Activated CD4-positive, alpha-beta T cell treated with anti-CD3 and anti-CD28 coated beads for 4 hours (primary cell): ENCODE results near the gene HEY2.
"Not testable (repeated sequence)": the region's sequence is repeated elsewhere in the genome, so short reads cannot be mapped to it uniquely, and the experiment has no call there.

Source experiments
- DNase-seq, 2 donors: peaks; one replicate each; pipeline ENCODE4 v3.0.0-alpha.2; 2020

The HEY2 gene

DNA sequence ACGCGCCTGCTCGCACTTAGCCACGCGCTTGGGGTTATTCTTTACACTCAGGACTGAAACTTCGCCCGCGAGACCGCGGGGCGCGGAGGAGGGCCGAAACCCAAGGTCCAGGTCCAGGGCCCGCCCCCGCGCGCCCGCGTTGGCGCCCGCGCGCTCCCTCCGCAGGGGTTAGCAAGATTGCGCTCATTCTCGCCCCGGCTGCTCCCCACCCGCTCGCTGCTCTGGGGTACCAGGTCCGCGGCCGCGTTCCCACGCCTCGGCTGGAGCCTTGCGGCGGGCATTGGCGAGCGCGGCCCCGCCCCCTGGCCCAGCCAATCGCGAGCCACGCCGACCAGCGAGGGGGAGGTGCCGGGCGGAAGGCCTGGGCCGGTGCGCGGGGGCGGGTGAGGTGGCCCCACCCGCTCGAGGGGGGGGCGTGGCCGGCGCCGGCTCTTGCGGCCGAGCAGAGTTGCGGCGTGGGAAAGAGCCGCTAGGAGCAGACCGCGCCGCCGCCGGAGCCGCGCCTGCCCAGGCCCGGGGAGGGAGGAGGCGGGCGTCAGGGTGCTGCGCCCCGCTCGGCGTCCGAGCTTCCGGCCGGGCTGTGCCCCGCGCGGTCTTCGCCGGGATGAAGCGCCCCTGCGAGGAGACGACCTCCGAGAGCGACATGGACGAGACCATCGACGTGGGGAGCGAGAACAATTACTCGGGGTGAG lies at the start of gene HEY2:
Gene HEY2, plus strand, starts transcription at position 460 of the 692 bp plus-strand sequence. Its CDS starts 145 bp downstream, at position 605.
- DNase-seq, result peak; percentile 78 to 84

DNA sequence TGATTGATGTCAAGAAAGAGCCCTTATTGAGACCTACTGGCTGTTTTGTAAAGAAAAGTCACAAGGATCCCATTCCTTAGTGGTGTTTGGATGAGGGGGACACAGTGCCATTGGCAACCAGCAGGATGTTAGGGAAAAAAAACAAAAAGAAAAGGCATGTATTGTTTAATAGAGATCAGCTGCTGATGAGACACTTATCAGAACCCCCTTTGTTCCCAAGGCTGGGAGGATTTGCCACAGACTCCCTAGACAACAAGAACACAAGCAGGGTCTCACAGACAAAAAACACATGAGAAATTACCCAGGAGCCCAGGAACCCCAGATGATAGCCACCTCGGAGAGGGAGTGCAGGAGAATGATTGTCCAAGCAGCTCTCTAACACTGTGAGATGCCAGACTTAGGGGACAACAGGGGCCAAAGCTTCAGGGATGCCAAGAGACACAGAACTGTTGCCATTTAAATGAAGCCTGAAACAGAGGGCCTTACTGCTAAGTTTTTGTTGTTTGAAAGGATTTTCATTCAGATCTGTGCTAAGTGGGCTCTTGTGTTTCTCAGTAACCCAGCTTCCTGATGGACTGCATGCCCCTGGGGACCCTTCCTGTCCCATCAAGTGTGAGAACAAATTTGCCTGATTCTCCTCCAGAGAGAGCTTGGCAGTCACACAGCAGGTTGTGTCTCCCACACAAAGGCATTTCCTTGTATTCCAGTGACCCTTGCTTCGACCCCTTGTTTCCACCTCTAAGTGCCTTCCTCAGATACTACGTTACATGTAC lies 48.7 kb upstream of the HEY2 start:
- DNase-seq, result no peak

- DNase-seq, result no peak
Measured at GRCh38 chr6:125701354-125701668, 48.1 kb upstream of the HEY2 start.

GRCh38 chr6:125703882-125704281 lies 45.5 kb upstream of the HEY2 start:
- not testable (repeated sequence) for DNase-seq

GRCh38 chr6:125707615-125708243 lies 41.7 kb upstream of the HEY2 start:
- DNase-seq, result no peak

DNA sequence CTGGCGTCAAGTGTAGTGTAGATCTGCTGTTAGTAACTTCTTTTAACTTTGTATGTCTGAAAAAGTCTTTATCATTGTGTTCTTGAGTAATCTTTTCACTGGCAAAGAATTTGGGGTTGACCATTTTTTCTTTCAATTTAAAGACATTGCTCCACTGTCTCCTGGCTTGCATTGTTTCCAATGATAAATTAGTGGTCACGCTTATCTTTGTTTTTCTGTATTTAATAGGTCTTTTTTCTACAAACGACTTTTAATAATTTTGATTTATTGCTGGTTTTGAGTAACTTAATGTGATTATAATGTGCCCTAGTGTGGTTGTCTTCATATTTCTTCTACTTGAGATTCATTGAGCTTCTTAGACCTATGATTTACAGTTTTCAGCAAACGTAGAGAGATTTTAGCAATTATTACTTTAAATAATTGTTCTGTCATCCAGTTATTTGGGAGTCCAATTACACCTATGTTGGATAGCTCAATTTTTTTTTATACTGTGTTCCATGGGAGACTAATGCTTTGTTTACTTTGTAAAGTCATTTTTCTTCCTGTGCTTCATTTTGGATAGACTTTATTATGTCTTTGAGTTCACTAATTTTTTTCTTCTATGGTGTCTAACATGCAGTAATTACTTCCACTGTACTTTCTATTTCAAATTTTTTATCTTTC lies 38.3 kb upstream of the HEY2 start:
- no peak for DNase-seq

GRCh38 chr6:125714441-125715090 lies 34.9 kb upstream of the HEY2 start:
- DNase-seq, result no peak

- no peak for DNase-seq
Measured at GRCh38 chr6:125717120-125717731, 32.2 kb upstream of the HEY2 start.

DNA sequence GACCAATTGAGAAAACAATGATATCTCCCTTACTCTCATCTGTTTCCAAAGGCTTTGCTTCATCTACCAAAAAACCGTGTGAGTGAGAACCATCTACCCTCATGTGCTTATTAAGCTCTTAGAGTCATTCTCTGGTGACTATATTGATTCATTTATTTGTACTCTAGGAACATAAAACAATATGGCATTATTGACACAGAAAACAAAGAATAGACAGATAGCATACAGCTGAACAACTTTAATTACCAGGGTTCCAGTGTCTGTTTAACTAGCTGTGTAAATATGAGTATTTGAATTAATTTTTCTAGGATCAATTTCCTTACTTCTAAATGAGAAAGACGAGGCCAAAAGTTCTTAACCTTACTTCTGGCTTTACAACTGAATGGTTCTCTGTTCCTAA lies 31.3 kb upstream of the HEY2 start:
- DNase-seq, result no peak

DNA sequence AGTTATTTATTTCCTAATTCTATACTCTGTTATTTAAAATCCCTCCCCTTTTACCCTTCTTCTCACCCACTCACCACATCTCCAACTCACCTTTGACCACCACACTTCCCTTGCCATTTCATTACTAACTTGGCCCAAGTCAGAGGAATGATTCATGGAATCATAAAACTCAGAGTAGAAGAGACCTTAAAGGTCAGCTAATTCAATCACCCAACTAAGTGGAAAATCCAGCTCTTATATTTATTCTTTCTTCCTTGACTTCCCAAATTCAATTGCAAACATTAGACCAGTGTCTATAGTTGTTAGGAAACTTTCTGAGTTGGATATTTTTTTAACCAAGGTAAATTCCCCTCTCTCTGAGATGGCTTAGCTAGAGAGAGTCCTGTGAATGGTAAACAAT lies 26.5 kb upstream of the HEY2 start:
- no peak for DNase-seq

GRCh38 chr6:125727216-125727615 lies 22.2 kb upstream of the HEY2 start:
- no peak for DNase-seq

GRCh38 chr6:125728739-125729138 lies 20.7 kb upstream of the HEY2 start:
- DNase-seq, result no peak

GRCh38 chr6:125729983-125730382 lies 19.4 kb upstream of the HEY2 start:
- DNase-seq, result no peak

DNA sequence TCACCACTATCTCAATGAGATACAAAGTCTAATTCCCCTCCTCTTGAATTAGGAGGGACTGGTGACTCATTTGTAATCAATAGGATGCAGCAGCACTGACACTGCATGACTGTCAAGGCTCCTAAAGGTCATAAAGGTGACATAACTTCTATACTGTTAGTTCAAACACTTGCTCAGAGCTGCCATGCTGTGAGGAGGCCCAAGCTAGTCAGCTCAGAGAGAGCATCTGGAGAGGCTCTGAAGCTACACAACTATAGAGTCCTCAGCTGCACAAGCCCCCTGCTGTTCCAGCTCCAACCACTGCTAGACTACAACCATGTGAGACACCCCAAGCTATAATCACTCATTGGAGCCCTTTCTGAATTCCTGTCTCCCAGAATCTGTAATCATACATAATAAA lies 17.0 kb upstream of the HEY2 start:
- DNase-seq, result no peak

DNA sequence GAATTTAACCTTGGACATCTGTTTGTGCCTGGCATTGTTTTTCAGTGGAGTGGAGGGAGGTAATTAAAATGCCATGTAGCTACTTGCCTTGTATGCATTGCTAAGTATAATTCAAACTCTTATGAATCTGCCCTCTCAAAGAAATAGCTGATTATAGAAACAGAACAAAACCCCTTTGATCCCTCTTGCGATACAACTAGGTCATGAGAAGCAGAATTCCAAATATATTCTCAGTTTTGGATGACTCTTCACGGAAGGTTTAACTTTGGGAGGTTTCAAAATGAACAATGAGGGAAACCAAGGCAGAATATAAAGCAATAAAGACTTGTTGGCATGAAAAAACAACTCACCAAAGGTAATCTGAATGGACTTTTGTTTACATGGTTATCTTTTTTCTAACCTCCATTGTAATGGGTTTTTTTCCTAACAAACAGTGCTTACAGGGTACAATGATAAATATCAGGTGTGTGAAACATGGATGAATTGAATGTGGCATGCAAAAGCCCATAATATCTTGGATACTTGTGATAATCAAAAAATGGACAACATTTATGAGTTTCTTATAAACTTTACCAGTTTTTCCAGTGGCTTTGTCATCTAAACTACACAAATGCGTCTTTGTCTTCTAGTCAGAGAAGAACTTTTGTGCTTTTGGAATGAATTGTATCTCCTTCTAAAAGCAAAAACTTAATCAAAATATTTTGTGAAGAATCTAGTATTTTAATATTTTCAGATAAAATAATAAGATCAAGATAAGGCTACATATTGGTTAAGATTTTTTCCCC lies 15.7 kb upstream of the HEY2 start:
- DNase-seq, result no peak

GRCh38 chr6:125738276-125738675 lies 11.2 kb upstream of the HEY2 start:
- DNase-seq, result no peak

GRCh38 chr6:125739364-125739763 lies 10.1 kb upstream of the HEY2 start:
- DNase-seq, result no peak

DNA sequence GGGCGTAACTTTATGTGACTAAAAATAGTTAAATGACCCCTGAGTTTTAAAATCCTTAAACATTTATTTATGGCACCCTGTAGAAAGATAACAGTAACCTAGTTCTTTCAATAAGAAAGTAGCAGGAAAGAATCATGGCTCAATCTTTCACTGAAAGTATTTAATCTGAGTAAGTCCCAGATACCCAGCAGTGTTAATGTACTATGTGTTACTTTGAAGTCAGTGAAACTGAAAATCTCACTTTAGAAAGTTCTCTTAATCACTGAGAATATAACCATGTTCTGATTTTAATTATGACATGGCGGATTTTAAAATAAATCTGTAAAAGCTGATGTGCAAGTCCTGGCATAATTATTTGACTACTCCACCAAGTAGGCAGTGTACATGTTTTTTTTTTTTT lies 8.1 kb upstream of the HEY2 start:
- no peak for DNase-seq

DNA sequence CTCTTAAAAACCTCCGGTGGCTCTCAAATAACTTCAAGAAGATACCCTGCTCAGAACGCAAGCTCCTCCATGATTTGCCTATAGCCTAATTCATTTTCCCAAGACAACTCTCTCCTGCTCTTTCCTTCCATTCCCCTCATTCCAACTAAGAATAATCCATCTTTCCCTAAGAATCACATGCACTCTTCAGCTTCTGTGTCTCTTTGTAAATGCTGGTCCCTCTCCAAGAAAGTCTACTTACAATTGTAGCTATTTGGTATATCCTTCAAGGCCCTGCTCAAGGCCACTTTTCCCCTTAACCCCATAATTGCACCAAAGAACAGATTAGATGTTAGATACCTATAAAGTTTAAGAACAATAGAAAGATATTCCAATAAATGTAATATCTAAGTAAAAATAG lies 7.4 kb upstream of the HEY2 start:
- DNase-seq, result no peak

DNA sequence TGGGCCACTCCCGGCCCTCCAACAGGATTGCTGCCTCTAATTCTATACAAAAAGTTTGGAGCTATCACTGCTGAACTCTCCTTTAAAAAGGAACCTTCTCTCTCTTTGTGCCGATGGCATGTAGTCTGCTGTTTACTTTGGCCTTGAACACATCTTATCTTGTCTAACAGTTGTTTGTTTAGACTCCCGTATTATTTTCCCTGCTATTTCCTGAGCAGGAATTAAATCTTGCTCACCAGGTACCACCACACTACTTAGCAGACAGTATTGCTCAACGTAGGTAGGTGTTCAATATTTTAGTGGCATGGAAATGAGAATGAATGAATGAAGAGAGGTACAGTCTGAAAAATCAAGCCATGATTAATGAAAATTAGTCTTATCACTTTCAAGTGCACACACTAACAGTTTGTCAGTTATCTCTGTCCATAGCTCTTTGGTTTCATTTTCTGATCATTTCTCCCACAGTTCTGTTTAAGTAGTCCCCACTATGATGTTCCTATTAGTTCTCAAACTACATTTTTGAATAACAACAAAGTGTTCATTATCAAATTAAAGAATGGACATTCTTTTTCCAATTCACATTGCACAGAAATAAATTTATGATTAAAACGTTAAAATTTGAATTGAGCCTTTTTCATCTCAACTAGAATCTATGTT lies 6.8 kb upstream of the HEY2 start:
- no peak for DNase-seq

DNA sequence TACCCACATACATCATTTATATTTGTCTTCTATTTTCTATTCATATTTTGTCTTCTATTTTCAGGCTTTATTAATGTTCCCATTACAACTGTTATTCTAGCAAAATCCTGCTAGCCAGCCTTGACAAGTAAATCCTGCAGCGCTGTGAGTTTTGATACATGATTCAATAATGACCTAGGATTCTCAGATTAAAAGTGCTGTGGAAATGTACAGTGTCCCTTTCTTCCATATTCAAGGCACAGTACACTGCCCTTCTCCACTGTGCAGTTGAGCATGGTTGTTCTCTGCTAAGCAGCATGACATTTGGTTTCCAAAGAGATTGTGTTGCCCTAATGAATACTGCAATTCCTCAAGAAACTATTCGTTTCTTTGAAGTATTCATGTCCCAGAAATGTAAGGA lies 5.8 kb upstream of the HEY2 start:
- DNase-seq, result no peak
